Fibroblast of pulmonary artery (primary cell): Measurements from ENCODE around the gene ARMCX5.
A peak's percentile ranks its signal among the peaks of the same experiment; 100 is the strongest.

ENCODE experiments used
- DNase-seq: peaks from one replicate; pipeline ENCODE4 v3.0.0-alpha.2; 2010; ENCODE audit warnings: low read depth
- H3K4me3 ChIP-seq: replicated peaks from 2 replicates; pipeline ENCODE4 v1.5.1; 2011; ENCODE audit warnings: low read depth, mild to moderate bottlenecking, control low read depth, low read length, moderate library complexity
- TF ChIP-seq, protein P1 (sequence below): IDR thresholded peaks from 2 replicates; pipeline ENCODE4 v1.5.1; 2011; ENCODE audit warnings: mild to moderate bottlenecking, control low read depth, low read length, inconsistent platforms; ENCODE audit errors: missing control alignments

The ARMCX5 gene

DNA sequence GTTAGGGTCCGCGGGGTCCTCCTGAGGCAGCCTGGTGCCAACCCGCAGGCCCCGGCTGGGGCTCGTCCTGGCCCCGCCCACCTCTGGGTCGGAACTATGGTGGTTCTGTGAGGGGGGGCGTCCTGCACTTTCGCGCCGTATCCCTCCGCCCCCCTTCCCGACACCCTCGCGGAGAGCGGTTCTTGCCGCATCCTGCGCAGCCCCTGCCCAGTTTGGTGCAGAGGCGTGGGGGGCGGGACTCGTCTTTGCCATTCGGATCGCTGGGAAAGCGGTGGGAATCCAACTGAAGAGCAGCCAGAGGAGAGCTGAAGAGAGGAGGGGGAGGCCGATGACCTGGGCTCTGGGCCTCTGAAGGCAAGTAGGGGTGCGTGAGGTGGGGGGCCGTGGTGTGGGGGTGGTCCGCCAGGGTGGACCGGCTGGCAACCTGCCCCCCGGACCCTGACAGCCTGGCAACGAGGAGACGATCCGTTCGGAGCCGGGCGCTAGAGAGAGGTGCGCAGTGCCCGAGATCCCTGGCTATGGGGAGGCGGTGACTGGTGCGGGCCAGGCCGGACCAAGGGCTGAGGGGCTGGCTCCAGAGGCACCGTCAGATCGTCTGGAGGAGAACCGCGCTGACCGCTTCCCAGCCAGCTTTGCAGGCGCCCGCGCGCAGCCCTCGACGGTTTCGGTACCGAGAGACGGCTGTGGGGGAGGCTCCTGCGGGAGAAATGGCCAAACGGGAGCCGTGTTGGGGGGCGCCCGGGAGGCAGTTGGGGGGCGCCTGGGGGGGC is 52.1 kb downstream of the ARMCX5 start, which contains the start of gene GPRASP1:
Gene GPRASP1 (plus strand): TSS at position 242 of the 770 bp plus-strand sequence. CDS start 2,431 bp downstream, outside the sequence.
- TF ChIP-seq, protein P1, sequence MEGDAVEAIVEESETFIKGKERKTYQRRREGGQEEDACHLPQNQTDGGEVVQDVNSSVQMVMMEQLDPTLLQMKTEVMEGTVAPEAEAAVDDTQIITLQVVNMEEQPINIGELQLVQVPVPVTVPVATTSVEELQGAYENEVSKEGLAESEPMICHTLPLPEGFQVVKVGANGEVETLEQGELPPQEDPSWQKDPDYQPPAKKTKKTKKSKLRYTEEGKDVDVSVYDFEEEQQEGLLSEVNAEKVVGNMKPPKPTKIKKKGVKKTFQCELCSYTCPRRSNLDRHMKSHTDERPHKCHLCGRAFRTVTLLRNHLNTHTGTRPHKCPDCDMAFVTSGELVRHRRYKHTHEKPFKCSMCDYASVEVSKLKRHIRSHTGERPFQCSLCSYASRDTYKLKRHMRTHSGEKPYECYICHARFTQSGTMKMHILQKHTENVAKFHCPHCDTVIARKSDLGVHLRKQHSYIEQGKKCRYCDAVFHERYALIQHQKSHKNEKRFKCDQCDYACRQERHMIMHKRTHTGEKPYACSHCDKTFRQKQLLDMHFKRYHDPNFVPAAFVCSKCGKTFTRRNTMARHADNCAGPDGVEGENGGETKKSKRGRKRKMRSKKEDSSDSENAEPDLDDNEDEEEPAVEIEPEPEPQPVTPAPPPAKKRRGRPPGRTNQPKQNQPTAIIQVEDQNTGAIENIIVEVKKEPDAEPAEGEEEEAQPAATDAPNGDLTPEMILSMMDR = no peak
- peak within 1 kb of the TSS; percentile 53 for H3K4me3 ChIP-seq
- DNase-seq = peak; percentile 21

DNA sequence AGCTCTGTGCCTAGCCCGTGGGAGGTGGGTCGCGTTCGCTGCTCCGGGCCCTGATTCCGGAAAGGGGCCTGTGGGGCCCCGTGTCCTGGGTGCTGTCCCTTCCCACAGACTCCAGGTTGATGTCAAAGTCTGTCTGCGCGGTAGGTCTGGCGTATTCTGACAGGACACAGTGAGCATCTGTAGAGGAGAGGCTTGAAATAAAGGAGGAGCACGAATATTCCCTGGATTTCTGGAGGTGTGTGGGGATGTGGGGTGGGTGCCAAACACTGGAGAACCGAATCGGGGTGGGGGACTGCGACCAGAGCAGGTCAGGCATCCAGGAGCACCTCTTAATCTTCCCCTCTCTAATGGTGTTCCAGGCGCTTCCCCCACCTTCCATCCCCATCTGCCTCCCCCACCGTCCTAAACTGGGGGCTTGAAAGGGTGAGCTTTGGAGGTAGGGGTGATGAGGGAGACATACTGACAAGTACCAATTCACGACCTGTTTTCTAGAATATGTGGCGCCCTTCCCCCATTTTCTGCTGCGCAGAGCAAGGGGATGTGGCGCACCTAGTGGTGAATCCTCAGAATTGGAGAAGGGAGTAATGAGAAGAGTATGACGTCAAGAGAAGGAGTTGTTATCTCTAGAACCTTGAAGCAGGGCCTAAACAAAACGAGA is 52.8 kb downstream of the ARMCX5 start:
- H3K4me3 ChIP-seq = peak overlapping the region; percentile 53
- TF ChIP-seq, protein P1 = peak; percentile 52
- peak; percentile 56 for DNase-seq
